Measurements from ENCODE around the gene SLC9A7. TPM values are rescaled to one million over a fixed set of nuclear protein-coding genes. Genes with fewer than 3 reads are reported as not detected.

Gene SLC9A7
- total and polyA plus RNA-seq, 4 donors, result 2.3 to 13.2 (median 3.1) TPM

GRCh38 chrX:46576458-46576857 lies 182.5 kb downstream of the SLC9A7 start:
- Histone ChIP-seq H3K9ac (ENCODE audit: low read depth in 1 of 2, low read length in 2 of 2) (peak overlapping the region in 1 of 2 donors; percentile 13), H3K27me3 (ENCODE audit: control insufficient read depth in 4 of 4, insufficient read depth in 4 of 4, low read length in 3 of 4) (no peaks in the 10 kb centered on the region), H3K4me1 (ENCODE audit: control insufficient read depth in 4 of 4, insufficient read depth in 4 of 4, low read length in 3 of 4) (peaks cover 3 to 35% (median 21%) of the 10 kb centered on the region in 4 donors), H3K36me3 (ENCODE audit: control insufficient read depth in 4 of 4, insufficient read depth in 3 of 4, low read depth in 1 of 4, low read length in 3 of 4) (no peaks in the 10 kb centered on the region), H3K4me3 (ENCODE audit: low read depth in 1 of 3, low read length in 3 of 3) (peak overlapping the region in 2 of 3 donors; percentile 50 to 68), H3K27ac (ENCODE audit: low read depth in 1 of 2, low read length in 2 of 2) (peak overlapping the region; percentile 43 to 64), H3K9me3 (ENCODE audit: control insufficient read depth in 4 of 4, low read length in 3 of 4) (no peaks in the 10 kb centered on the region)
- no peak for DNase-seq (ENCODE audit: low spot score)
- TF ChIP-seq GABPA (IDR thresholded peaks at IDR 0.05 in 1 of 2, conservative IDR thresholded peaks at IDR 0.05 in 1 of 2) (no peak), RAD21 (IDR thresholded peaks at IDR 0.05) (no peak), EGR1 (IDR thresholded peaks at IDR 0.05; ENCODE audit: low read depth in 2 of 2) (no peak), HNF4A (conservative IDR thresholded peaks at IDR 0.05) (no peak), MAX (IDR thresholded peaks at IDR 0.05) (no peak), ZBTB33 (IDR thresholded peaks at IDR 0.05) (no peak), HNF4G (IDR thresholded peaks at IDR 0.05) (no peak), SP1 (IDR thresholded peaks at IDR 0.05) (no peak), FOXA2 (IDR thresholded peaks at IDR 0.05) (no peak), NR2F2 (IDR thresholded peaks at IDR 0.05) (no peak), ATF3 (IDR thresholded peaks at IDR 0.05) (no peak), RXRA (IDR thresholded peaks at IDR 0.05) (no peak), TAF1 (conservative IDR thresholded peaks at IDR 0.05) (no peak), YY1 (IDR thresholded peaks at IDR 0.05) (no peak), JUND (IDR thresholded peaks at IDR 0.05) (no peak)
- 28% methylated on average over 3 of the region's 3 CpGs for WGBS

- H3K9me3 ChIP-seq (ENCODE audit: control insufficient read depth in 4 of 4, low read length in 3 of 4), result no peaks in the 10 kb centered on the region
- peak overlapping the region; percentile 32 to 67 for H3K9ac ChIP-seq (ENCODE audit: low read depth in 1 of 2, low read length in 2 of 2)
- peaks cover 3 to 35% (median 21%) of the 10 kb centered on the region in 4 donors for H3K4me1 ChIP-seq (ENCODE audit: control insufficient read depth in 4 of 4, insufficient read depth in 4 of 4, low read length in 3 of 4)
- no peaks in the 10 kb centered on the region for H3K27me3 ChIP-seq (ENCODE audit: control insufficient read depth in 4 of 4, insufficient read depth in 4 of 4, low read length in 3 of 4)
- peak overlapping the region; percentile 51 to 64 for H3K27ac ChIP-seq (ENCODE audit: low read depth in 1 of 2, low read length in 2 of 2)
- no peaks in the 10 kb centered on the region for H3K36me3 ChIP-seq (ENCODE audit: control insufficient read depth in 4 of 4, insufficient read depth in 3 of 4, low read depth in 1 of 4, low read length in 3 of 4)
- 7% methylated on average over 6 of the region's 6 CpGs for WGBS
- DNase-seq (ENCODE audit: low spot score), result no peak
- TF ChIP-seq JUND (IDR thresholded peaks at IDR 0.05) (no peak), RXRA (IDR thresholded peaks at IDR 0.05) (peak in 1 of 2 donors; percentile 8), CTCF (IDR thresholded peaks at IDR 0.05; ENCODE audit: low read depth, low read length, missing input control) (no peak), TAF1 (conservative IDR thresholded peaks at IDR 0.05) (no peak), FOXA2 (IDR thresholded peaks at IDR 0.05) (no peak), MAX (IDR thresholded peaks at IDR 0.05) (peak; percentile 29), FOXA1 (IDR thresholded peaks at IDR 0.05) (no peak), NR2F2 (IDR thresholded peaks at IDR 0.05) (no peak), GABPA (IDR thresholded peaks at IDR 0.05 in 1 of 2, conservative IDR thresholded peaks at IDR 0.05 in 1 of 2) (no peak), HNF4A (conservative IDR thresholded peaks at IDR 0.05) (no peak), ATF3 (IDR thresholded peaks at IDR 0.05) (no peak), ZBTB33 (IDR thresholded peaks at IDR 0.05) (no peak), EGR1 (IDR thresholded peaks at IDR 0.05; ENCODE audit: low read depth in 2 of 2) (no peak), YY1 (IDR thresholded peaks at IDR 0.05) (peak; percentile 28), RAD21 (IDR thresholded peaks at IDR 0.05) (peak in 1 of 2 donors; percentile 19), REST (IDR thresholded peaks at IDR 0.05) (no peak), SP1 (IDR thresholded peaks at IDR 0.05) (no peak), HNF4G (IDR thresholded peaks at IDR 0.05) (no peak)
- H3K4me3 ChIP-seq (ENCODE audit: low read depth in 1 of 3, low read length in 3 of 3), result peak overlapping the region; percentile 50 to 68 (median 58)
These were observed 182.9 kb downstream of the SLC9A7 start for GRCh38 chrX:46575991-46576392.
